Muscle of arm (tissue), 12 donors: ENCODE data around the gene ARTN. TPM values are rescaled to one million over a fixed set of nuclear protein-coding genes. Genes with fewer than 3 reads are reported as not detected.
A peak's percentile ranks its signal among the peaks of the same experiment; 100 is the strongest.

Source experiments
- DNase-seq: peaks from one replicate; pipeline ENCODE4 v3.0.0-alpha.2; 2013
- polyA plus RNA-seq, 12 donors: library from polyadenylated mRNA; unstranded; fragments of 120-200 nt; gene quantifications; one replicate each; pipeline ENCODE4 v1.2.1, GENCODE V29; 2013; ENCODE audit not compliant: insufficient read length in 12 of 12

Gene ARTN
- polyA plus RNA-seq, 12 donors: 0.54 to 5.7 (median 1.2) TPM; not detected in 2

- no peak for DNase-seq
Observed at GRCh38 chr1:43924516-43924915, 9.1 kb upstream of the ARTN start.

- DNase-seq: no peak
Observed at GRCh38 chr1:43925846-43926245, 7.8 kb upstream of the ARTN start.

- DNase-seq: no peak
Observed at GRCh38 chr1:43930168-43930948, 3.2 kb upstream of the ARTN start.

GRCh38 chr1:43930949-43931275, 2.7 kb upstream of the ARTN start:
- no peak for DNase-seq

GRCh38 chr1:43931711-43932660, 1.6 kb upstream of the ARTN start:
- DNase-seq: no peak

GRCh38 chr1:43932786-43933385, 715 bp upstream of the ARTN start:
- no peak for DNase-seq

- peak; percentile 55 for DNase-seq
Observed at GRCh38 chr1:43934101-43934985, 742 bp downstream of the ARTN start.

- no peak for DNase-seq
Observed at GRCh38 chr1:43934986-43935324, 1.4 kb downstream of the ARTN start.

- no peak for DNase-seq
Observed at GRCh38 chr1:43935711-43936427, 2.3 kb downstream of the ARTN start.

- no peak for DNase-seq
Observed at GRCh38 chr1:43936431-43937151, 3.0 kb downstream of the ARTN start.

- no peak for DNase-seq
Observed at GRCh38 chr1:43937179-43937865, 3.7 kb downstream of the ARTN start.

- DNase-seq: no peak
Observed at GRCh38 chr1:43938383-43938782, 4.8 kb downstream of the ARTN start.

GRCh38 chr1:43938892-43939587, 5.4 kb downstream of the ARTN start:
- no peak for DNase-seq

GRCh38 chr1:43942411-43942810, 8.8 kb downstream of the ARTN start:
- DNase-seq: no peak

- no peak for DNase-seq
Observed at GRCh38 chr1:43944860-43945259, 11.3 kb downstream of the ARTN start.

- no peak for DNase-seq
Observed at GRCh38 chr1:43945674-43946235, 12.2 kb downstream of the ARTN start.

GRCh38 chr1:43946236-43947060, 12.8 kb downstream of the ARTN start, which contains the start of gene IPO13:
Gene IPO13 (plus strand): TSS chr1:43946950. CDS start chr1:43947601, 651 bp downstream.
- peak; percentile 96 for DNase-seq
